Dedifferentiated amniotic fluid mesenchymal stem cell (primary cell): ENCODE measurements around the gene RNF187.

Experiments used
- DNase-seq: peaks from one replicate; pipeline ENCODE4 v3.0.0-alpha.2; 2016; ENCODE audit errors: extremely low spot score

Gene RNF187

GRCh38 chr1:228544921-228545591 lies 57.9 kb downstream of the RNF187 start:
- DNase-seq, result no peak
